Ishikawa (cell line): ENCODE data around the gene TPK1.

Experiments
- CEBPB ChIP-seq: IDR thresholded peaks from 2 replicates; pipeline ENCODE4 v1.6.1; 2012
- CREB1 ChIP-seq: IDR thresholded peaks from 2 replicates; pipeline ENCODE4 v1.6.1; 2012; ENCODE audit warnings: low read depth
- EGR1 ChIP-seq: IDR thresholded peaks from 2 replicates; pipeline ENCODE4 v1.6.1; 2012
- EP300 ChIP-seq: IDR thresholded peaks from 2 replicates; pipeline ENCODE4 v1.6.1; 2012; ENCODE audit warnings: borderline replicate concordance
- FOXM1 ChIP-seq: IDR thresholded peaks from 2 replicates; pipeline ENCODE4 v1.6.1; 2012; ENCODE audit warnings: low read depth, borderline replicate concordance
- MAX ChIP-seq: IDR thresholded peaks from 2 replicates; pipeline ENCODE4 v1.6.1; 2012
- NFIC ChIP-seq: IDR thresholded peaks from 2 replicates; pipeline ENCODE4 v1.6.1; 2012
- RAD21 ChIP-seq: IDR thresholded peaks from 2 replicates; pipeline ENCODE4 v1.6.1; 2012; ENCODE audit warnings: low read depth
- REST ChIP-seq: IDR thresholded peaks from 2 replicates; pipeline ENCODE4 v1.6.1; 2012; ENCODE audit warnings: low read depth, mild to moderate bottlenecking
- TAF1 ChIP-seq: IDR thresholded peaks from 2 replicates; pipeline ENCODE4 v1.6.1; 2012; ENCODE audit warnings: low read depth, mild to moderate bottlenecking
- TCF12 ChIP-seq: IDR thresholded peaks from 2 replicates; pipeline ENCODE4 v1.6.1; 2012; ENCODE audit warnings: low read depth
- USF1 ChIP-seq: IDR thresholded peaks from 2 replicates; pipeline ENCODE4 v1.6.1; 2012
- YY1 ChIP-seq: IDR thresholded peaks from 2 replicates; pipeline ENCODE4 v1.6.1; 2012; ENCODE audit warnings: low read depth
- ZBTB7A ChIP-seq: IDR thresholded peaks from 2 replicates; pipeline ENCODE4 v1.6.1; 2012; ENCODE audit warnings: low read depth

- TF ChIP-seq MAX (no peak), TAF1 (no peak), YY1 (no peak), USF1 (no peak), EGR1 (no peak), ZBTB7A (no peak), FOXM1 (no peak), RAD21 (peak; percentile 74), EP300 (no peak), CREB1 (no peak), REST (no peak), CEBPB (no peak), TCF12 (no peak), NFIC (no peak)
Measured at GRCh38 chr7:144854839-144855424, 19.1 kb upstream of the TPK1 start.
